ENCODE data around the gene TCF7L2.

Gene TCF7L2

DNA sequence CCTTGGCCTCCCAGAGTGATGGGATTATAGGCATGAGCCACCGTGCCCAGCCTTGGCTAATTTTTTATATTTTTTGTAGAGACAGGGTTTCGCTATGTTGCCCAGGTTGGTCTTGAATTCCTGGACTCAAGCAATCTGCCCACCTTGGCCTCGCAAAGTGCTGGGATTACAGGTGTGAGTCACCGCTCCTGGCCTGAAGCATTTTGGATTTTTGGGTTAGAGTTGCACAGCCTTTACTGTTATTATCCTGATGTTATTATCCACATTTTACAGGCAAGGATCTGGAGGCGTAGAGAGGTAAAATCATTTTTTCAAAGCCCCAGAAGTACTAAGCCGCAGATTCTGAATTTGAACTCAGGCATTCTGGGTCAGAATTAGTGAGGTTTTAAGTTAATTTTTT, 75.4 kb downstream of the TCF7L2 start:
- no peak for DNase-seq

DNA sequence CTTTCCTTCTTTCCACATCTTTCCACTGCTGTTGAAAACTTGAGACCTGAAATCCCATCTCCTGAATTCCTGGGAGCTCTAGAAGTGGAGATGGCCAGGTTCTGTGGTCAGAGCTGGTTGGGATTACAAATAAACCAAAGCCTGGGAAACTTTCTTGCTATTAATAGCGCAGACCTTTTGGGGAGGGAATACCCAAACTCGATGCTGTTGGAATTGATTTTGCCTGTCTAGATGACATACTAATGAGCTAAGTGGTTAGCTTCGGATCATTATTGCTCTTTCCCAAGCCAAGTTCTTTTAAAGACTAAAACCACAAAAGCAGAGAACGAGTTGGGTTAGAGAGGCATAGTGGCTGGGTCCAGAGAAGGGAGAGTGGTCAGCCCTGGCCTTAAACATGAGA, 76.6 kb downstream of the TCF7L2 start:
- DNase-seq: no peak

DNA sequence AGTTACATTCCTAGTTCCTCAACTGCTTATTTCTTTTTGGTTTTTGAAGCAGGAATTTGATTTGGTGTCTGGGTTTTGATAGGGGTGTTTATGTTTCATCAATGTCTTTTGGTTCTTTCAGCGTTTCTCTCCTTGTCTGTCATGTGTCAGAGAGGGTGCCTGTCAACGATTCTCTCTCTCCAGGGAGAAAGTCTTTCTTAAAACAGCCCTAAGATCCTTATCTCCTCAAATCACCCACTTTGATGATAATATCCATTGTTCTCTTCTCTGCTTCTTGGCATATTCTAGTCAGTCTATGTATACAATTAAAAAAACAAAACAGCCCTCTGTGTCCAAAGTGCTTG, 77.2 kb downstream of the TCF7L2 start:
- no peak for DNase-seq

DNA sequence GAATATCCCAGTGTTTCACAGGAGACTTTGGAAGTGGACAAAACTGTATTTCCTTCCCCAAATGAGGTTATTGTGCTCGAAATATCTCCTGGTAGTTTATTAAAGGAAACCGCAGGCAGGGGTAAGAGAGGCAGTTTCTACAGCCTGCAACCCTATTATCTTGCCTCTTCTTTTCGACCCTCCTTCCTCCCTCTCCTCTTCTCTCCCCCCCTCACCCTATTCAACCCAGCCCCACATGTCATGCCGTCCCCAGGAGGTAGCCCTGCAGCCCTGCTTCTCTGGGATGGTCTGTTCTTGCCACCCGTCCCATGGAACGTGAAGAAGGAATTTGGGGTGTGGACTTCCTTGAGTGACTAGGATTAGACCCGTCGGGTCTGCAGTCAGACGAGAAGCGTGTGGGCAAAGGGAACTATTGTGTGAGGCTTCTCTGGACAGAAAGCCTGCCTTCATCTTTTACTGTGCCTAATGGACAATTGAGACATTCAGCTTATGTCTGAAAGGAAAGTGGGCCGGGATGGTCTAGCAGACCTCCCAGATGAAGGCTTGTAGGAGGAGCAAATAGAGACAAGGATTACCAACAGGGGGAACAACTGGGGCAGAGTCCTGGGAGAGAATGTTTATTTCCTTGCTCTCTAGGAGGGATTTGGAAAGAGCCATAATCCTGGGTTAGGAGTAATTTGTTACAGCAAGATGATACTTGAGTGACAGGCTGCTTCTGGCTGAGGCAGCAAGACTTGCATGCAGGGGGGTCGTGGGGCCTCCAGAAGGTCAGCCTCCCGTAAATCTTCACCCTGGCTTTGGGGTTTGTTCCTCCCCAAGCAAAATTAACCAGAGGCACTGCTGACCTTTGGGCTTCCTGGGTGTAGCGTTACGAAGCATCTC, 77.8 kb downstream of the TCF7L2 start:
- DNase-seq: no peak

DNA sequence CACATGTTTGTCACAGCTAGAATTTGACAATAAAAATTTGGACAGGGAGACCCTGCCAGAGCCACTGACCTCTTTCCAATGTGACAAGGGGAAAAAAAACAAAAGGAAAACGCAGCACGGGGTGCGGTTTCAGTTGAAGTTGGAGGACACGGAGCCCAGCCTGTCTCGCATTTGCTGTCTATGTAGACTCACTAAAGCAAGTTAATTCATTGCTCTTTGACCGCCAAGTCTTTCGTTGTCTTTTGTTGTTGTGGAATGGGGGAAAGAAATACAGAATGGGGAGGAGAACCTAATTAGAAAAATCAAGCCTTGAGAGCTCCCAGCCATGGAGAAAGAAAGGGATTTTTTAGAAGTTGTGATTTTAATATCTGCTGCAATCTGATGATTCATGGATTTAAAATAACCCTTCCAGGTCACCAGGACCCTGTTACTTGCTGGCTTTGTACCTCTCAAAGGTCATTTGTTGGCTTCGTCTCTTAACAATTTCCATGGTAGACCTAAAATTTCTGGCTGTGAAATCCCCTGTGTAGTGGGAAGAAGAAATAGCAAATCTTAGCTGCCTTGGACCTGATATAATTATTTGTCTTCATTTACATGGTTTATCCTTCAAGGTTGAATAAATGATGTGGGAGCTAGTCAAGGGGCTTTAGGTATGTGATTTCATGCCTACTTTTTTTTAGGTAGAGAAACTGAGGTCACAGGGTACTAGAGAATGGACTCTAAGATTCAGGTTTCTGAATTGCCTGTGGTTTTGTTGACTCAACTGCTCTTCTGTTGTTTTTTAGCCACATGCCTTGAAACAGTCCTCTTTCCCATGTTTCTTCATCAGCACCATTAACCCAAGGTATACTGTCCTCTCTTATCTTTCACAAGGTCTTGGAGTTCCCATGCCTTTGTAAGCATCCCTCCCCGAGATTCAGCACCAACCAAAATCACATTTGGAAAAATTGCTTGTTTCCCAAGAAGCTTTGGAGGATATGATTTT, 78.7 kb downstream of the TCF7L2 start:
- no peak for DNase-seq

DNA sequence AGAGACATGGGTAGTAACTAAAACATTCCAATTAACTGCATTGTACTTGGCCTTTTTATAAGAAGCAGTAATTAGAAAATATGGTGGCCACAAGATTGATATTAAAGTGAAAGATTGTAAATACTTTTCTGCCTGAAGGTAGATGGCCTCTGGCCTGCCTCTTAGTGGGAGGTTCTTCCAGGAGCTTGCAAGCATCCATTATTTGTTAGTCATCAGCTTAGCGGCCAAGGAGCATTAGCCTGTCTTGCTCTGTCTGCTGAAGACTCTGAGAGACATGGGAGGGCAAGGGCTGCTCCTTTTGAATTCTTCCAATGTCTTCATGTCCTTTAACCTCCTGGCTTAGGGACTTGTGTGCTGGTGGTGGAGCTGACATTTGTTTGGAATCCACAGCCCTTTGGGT, 80.4 kb downstream of the TCF7L2 start:
- no peak for DNase-seq

DNA sequence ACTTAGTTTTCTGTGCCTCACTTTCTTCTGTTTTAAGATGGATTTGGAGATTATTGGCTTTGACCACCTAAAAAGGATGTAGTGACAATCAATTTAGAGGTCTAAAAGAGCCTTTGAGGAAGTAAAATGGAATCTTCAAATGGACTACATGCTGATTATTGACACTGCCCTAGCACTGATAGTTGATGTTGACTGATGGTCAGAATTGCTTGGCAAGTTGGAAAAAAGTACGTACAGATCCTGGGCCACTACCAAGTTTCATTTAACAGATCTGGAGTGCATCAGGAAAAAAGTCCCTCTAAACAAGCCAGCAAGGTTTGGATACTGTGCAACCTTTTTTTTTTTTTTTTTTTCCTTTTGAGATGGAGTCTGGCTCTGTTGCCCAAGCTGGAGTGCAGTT, 81.1 kb downstream of the TCF7L2 start:
- DNase-seq: no peak

DNA sequence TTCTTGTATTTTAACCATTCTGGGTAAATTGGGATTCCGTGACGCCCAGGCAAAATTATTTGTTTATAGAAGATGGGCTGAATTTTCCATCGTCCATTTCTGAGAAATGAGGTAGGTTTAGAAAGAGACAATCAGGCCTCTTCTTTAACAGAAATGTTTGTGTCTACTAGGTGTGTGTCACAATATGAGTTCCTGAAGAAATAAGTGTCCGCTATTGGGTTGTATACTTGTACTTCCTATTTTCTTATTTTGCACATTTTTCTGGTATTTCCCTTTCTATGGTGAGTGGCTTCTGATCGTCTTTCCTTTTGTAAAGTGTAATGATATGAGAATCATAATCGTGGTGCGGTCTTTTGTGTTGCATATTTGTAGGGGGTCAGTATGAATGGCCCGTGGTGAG, 83.9 kb downstream of the TCF7L2 start:
- no peak for DNase-seq

DNA sequence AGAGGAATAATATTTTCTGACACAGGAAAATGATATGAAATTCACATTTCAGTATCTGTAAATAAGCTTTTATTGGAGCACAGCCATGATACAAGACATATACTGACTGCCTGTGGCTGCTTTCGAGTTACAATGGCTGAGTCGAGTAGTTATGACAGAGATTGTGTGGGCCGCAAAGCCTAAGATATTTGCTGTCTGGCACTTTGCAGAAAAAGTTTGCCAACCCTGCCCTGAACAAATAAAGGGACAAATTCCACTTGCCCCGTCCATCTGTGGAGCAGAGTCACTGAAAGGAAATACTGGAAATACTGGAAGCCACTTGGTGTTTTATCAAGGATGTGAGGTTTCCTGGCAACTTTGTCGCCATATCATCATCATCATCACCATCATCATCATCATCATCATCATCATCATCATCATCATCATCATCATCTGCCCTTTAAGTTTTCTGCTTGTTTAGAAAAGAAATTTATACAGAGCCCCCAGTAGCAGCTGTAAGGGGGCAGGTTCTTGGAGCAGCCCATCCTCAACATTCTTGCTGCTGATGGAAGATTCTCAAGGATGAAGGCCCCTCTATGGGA, 85.8 kb downstream of the TCF7L2 start:
- DNase-seq: no peak

DNA sequence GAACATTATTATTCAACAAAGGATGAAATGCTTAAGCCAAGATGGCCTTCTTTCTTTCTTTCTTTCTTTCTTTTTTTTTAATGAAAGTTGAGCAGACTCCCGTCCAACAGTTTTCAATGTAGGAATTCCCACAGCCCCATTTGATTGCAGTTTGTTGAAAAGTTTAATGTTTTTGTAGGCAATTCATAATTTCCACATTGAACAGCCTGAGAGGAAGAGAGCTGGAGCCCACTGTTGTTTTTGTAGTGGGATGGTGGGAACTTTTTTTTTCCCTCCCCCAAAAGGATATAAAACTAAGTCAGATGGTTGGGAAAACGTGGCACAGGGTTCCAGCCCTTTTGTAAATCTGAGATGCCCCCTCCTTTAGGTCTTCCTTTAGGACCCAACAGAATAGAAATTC, 86.6 kb downstream of the TCF7L2 start:
- DNase-seq: no peak

DNA sequence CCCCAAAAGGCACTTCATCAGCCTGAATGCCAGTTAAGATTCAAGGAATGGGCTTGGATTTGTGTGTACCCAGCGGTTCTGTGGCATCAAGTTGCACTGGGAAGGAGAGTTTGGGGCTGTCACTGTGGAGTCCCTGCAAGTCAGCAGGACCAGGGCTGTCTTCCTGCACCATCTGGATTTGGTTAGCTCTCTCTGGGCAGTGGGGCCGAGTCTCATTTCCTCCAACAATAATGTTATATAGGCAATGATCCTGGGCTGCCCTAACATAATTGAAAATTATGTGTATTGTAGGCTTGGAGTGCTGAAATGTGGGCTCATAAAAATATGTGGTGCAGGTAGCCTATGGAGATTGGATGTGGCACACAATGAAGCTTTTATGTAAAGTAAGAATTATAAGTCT, 87.2 kb downstream of the TCF7L2 start:
- DNase-seq: no peak

DNA sequence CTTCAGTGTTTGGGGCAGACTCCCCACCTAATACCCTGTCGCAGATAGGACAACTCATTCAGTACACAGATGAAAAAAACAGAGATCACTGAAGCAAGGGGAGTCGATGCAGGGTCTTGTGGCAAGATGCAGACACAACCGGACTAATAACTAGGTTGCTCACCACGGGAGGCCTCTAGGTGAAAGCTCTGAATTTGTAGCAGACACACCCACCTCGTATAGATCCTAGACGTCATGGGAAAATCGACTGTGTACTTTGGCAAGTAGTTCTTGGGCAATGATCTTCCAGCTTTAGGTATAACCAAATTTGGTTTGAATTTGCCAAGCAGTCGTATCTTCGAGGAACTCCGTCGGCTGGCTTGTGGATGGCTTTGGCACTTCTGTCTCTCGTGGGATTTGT, 88.1 kb downstream of the TCF7L2 start:
- DNase-seq: no peak

DNA sequence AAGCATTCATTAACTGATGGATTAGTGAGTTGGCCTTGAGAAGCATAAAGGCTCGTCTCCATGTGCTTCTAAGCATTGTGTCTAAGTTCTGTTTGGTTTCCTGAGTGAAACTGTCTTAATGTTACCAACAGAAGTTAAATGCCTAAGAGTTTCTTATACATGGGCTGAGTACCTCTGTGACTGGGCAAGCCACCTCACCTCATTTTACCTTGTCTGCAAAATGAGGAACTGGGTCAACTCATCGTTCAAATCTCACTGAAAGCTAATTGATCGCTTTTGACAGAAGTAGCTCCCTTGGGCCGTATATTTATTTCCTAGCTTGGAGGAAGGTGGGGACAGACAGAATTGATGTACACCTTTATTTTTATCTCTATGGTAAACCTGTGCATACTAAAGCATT, 88.9 kb downstream of the TCF7L2 start:
- no peak for DNase-seq

DNA sequence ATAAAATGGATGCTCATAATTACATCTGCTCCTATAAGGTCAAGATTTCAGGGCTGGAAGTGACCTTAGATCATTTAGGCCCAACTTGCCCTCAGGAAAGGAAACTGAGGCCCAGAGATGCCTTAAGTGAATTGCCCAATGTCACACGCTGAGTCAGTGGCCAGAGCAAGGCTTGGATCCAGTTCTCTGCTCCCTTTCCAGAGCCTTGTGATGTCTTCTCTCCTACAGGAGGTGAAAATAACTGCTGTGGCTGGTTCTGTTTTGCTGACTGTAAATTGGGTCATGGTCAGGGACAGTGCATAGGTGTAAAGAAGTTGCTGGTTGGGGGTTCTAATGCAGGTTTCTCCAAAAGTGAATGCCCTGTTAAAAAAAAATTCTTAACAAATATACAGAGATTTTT, 91.3 kb downstream of the TCF7L2 start:
- DNase-seq: no peak

DNA sequence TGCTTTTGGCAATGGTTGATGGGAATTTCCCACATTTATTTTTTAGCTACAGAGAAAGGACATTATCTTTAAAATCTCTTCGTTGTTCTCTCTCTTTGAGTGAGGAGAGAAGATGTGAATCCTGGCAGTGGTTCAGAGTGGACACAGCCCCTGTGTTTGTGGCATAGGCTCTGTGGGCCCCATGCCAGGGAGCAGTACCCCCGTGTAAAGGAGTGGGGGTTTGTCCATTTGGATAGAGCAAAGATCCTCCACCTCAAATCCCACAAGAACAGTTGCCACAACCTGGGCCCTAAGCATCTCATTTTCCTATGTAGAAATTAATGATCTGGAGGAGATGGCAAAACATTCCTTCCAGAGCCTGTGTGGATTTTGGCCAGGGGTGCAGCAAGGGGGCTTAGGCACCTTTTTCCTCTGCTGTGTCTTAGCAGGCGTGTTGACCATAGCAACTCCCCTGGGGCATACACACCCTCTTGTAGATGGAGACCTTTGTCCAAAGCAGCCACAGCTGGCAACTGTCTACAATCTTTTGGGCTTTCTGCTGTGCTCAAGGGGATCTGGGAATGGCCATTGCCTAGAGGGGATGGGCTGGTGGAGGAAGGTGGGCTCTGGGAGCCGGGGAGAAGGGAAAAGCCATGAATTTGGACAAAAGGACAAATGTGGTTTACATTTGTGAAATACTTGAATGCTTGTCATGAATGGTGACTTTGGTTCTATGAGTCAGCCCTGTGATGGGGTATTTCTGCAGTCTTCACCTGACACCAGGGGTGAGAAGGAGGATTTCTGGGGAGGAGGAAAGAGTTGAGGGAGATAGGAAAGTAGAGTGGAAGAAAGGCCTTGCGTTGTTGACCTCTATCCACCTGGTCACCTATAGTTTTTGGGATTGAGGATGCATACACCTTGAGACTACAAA, 92.0 kb downstream of the TCF7L2 start:
- DNase-seq: no peak

DNA sequence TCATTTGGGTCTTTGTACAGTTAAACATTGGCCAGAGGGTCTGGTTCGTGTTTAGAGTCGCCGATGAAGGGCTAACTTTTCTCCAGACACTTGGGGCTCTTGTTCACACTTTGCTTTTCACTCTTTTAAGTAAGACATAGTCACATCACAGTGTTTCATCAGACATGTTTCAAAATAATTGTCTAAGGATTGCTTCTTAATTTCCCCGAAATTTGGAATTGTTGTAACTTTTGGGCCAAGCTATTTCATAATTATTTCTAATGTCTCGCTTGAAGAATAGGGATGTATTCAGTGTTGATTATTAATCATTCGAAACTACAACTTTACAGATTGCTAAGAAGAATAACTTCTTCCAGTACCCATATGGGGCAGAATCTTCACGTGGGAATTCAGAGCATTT, 92.8 kb downstream of the TCF7L2 start:
- no peak for DNase-seq

DNA sequence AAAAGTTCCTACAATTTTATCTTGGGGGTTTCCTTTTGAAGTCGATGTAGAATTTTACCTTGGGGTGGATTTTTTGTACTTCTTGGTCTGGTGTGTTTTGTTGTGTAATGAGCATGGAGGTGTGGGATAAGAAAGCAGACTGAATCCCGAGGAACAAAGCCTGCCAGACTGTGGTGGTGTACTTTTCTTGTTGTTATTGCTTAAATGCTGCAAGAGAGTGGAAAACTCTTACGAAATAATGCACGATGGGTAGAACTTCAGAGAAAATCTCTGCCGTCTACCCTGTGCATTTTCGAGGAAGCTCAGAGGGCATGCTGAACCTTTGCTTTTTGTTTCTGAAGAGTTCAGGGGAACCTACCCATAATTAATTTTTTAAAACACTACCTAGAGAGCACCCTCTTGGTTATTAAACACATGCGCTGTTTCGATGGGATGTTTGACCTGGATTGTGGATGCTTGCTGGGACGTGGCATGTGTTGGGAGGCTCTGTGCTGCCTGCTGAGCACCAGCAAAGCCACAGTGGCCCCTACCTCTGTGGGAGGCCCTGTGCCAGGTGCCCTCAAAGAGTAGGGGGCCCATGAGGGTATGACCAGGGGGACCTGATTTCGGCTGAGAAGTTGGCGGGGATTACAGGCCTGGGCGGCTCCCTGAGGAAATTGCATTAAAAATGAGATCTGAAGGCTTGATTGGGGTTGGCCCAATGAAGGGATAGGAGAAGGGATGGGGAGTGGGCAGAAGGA, 94.1 kb downstream of the TCF7L2 start:
- DNase-seq: no peak

DNA sequence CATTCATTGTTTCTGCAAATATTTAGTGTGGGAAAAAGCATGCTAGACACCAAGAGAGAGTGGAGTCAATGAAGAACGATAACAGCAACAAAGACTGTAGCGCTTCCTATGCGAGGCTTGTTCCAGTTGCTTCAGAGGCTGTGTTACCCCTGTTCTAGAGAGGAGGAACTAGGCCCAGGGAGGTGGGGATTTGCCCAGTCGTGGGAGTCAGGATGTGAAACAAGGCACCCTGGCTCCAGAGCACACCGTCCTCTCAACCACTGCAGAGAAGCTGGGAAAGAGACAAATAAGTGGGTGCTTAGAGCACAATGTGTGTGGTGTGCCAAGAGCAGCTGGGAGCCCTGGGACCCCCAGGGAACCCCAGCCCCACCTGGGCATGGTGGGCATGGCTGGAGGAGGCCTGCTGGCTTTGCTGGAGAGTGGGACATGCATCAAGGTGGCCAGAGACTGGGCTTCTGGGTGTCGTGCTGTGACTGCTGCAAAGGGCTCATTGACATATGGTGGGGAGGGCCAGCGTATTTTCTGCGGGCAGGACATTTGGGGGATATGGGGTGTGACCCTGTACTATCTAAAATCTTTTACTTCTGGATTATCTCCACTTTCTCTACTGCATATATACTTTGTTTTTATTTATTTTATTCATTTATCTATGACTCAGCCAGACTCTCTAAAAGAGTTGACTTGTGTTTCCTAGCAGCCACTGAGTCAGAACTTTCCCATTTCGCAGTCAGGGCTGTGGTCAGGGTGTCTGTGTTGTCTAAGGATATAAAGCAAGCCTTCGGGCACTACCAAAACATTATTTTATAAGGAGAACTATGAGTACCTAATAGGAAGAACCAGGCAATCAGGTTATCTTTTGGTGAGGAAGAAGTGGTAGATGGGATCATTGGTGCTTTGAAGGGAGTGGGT, 95.4 kb downstream of the TCF7L2 start:
- DNase-seq: no peak

DNA sequence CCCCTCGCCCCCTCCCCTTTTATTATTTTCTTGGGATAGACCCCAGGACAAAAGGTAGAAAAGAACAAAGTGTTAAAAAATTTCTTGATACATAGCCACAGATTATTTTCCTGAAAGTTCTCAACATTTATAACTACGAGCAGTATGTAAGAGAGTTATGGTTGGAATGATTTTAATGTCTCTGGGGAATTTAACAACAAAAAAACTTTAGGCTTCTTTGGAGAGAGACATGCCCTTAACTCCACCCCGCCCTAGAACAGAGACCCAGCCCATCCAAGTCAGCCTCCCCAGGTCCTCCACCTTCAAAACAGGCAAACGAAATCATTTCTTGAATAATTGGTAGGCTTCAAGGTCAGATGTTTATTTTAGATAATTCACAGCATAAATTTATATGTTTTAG, 97.1 kb downstream of the TCF7L2 start:
- no peak for DNase-seq

DNA sequence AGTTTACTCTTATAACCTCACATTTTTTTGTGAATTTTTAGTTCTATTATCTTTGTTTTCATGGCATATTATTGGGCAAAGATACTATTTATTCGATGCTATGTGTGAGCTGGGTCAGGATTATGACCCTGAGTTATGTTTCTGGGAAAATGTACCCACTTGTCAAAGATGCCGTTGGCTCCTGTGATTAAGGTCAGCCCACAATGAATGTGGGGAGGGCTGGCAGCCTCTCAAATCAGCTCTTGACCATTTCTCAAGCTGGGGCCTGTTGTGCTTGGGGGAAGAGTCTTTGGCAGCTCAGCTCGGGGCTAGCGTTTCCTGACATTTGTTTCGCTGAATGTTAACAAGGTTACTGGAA, 97.5 kb downstream of the TCF7L2 start:
- no peak for DNase-seq

All from DMS79 (cell line).